Measurements from ENCODE around the gene MTLN.

Gene MTLN

DNA sequence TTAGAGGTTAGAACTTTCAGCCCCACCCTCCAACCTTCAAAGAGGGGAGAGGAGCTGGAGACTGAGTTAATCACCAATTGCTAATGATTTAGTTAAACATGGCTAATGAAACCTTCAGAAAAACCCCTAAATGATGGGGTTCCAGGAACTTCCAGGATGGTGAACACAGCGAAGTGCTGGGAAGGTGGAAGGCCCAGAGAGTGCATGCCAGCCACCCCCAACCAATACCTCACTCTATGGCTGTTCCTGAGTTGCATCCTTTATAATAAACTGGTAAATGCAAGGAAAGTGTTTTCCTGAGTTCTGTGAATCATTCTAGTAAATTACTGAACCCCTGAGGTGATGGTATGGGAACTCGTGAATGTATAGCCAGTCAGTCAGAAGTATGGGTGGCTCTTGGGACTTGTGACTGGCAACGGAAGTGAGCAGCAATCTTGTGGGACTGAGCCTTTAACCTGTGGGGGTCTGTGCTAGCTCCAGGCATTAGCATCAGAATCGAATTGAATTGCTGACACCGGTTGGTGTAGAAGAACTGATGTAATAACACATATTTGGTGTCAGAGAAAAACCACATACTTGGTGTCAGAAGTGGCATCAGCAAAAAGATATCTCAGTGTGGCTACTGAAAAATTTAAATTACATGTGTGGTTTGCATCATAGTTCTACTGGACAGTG lies 44.9 kb downstream of the MTLN start:
- no peaks in the 10 kb centered on the region for H4K20me1 ChIP-seq (ENCODE audit: insufficient read depth)
- H3K4me1 ChIP-seq (ENCODE audit: low read depth, poor library complexity, severe bottlenecking), result peaks cover 26% of the 10 kb centered on the region
- TF ChIP-seq, protein P1, sequence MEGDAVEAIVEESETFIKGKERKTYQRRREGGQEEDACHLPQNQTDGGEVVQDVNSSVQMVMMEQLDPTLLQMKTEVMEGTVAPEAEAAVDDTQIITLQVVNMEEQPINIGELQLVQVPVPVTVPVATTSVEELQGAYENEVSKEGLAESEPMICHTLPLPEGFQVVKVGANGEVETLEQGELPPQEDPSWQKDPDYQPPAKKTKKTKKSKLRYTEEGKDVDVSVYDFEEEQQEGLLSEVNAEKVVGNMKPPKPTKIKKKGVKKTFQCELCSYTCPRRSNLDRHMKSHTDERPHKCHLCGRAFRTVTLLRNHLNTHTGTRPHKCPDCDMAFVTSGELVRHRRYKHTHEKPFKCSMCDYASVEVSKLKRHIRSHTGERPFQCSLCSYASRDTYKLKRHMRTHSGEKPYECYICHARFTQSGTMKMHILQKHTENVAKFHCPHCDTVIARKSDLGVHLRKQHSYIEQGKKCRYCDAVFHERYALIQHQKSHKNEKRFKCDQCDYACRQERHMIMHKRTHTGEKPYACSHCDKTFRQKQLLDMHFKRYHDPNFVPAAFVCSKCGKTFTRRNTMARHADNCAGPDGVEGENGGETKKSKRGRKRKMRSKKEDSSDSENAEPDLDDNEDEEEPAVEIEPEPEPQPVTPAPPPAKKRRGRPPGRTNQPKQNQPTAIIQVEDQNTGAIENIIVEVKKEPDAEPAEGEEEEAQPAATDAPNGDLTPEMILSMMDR (conservative IDR thresholded peaks at IDR 0.05; ENCODE audit: low read depth, low read length), result no peak
- no peak overlapping the region; the same call in 1 of the 2 replicates for H3K27ac ChIP-seq
- peak overlapping the region; percentile 10 for H3K4me2 ChIP-seq
- no peak overlapping the region for H2AFZ ChIP-seq (ENCODE audit: low read depth)
- no peak overlapping the region for H3K9ac ChIP-seq
- H3K27me3 ChIP-seq (ENCODE audit: insufficient read depth, low read depth), result no peaks in the 10 kb centered on the region
- no peaks in the 10 kb centered on the region for H3K36me3 ChIP-seq (ENCODE audit: insufficient read depth)
- no peaks in the 10 kb centered on the region for H3K79me2 ChIP-seq (ENCODE audit: insufficient read depth, low read depth)
- H3K4me3 ChIP-seq (IDR thresholded peaks at IDR 0.05; ENCODE audit: insufficient read depth, low read depth, low read length), result no peak overlapping the region

DNA sequence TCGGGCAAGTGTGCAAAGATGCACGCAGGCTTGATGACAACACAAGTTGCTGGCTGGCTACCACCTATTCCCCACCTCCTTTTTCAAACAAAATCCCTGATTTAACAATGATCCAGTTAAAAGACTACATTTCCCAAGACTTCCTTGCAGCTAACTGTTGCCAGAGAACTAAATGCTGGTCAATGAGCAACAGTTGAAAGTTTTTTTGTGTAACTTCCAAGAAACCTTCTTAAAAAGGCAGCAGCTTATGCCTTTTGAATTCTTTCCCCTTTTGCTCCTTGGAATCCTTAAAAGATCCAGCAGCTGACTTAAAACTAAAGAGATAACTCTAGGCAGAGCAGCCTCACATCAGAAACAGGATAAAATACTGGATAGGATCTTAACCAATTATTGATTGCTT lies 46.1 kb downstream of the MTLN start:
- H3K36me3 ChIP-seq (ENCODE audit: insufficient read depth), result no peaks in the 10 kb centered on the region
- TF ChIP-seq, protein P1 (conservative IDR thresholded peaks at IDR 0.05; ENCODE audit: low read depth, low read length), result no peak

More for the DNA sequence above, 46.1 kb downstream of the MTLN start:
- no peak overlapping the region for H3K9ac ChIP-seq
- H3K27me3 ChIP-seq (ENCODE audit: insufficient read depth, low read depth), result no peaks in the 10 kb centered on the region
- no peak overlapping the region for H2AFZ ChIP-seq (ENCODE audit: low read depth)
- H3K79me2 ChIP-seq (ENCODE audit: insufficient read depth, low read depth), result no peaks in the 10 kb centered on the region
- no peaks in the 10 kb centered on the region for H4K20me1 ChIP-seq (ENCODE audit: insufficient read depth)
- H3K4me2 ChIP-seq, result no peak overlapping the region
- no peak overlapping the region for H3K27ac ChIP-seq
- H3K4me1 ChIP-seq (ENCODE audit: low read depth, poor library complexity, severe bottlenecking), result peaks cover 26% of the 10 kb centered on the region
- no peak overlapping the region for H3K4me3 ChIP-seq (IDR thresholded peaks at IDR 0.05; ENCODE audit: insufficient read depth, low read depth, low read length)

All from KMS-11 (cell line).